Heart left ventricle (tissue), 16 donors: ENCODE data around the gene KCNJ1. TPM values are rescaled to one million over a fixed set of nuclear protein-coding genes. Genes with fewer than 3 reads are reported as not detected.

Source experiments
- ATAC-seq, 4 donors: fragments of 200-7000 bp; cut with Tn5 transposase; one replicate each; pipeline ENCODE4 v1.9.1; 2020 to 2022; ENCODE audit warnings: moderate library complexity in 4 of 4, mild to moderate bottlenecking in 3 of 4, moderate number of reproducible peaks in 1 of 4
- DNase-seq, 5 donors: peaks; one replicate each; pipeline ENCODE4 v3.0.0-alpha.2; 2020
- H3K27ac ChIP-seq, 12 donors: fragments of 200-600 bp; sonication (generic) in 4 of 12; one replicate each; pipeline versions ENCODE4 v1.5.0 to v1.8.0; 2016 to 2022; ENCODE audit warnings: mild to moderate bottlenecking in 2 of 12
- H3K27me3 ChIP-seq, 9 donors: fragments of 200-600 bp; sonication (generic) in 2 of 9; one replicate each; pipeline versions ENCODE4 v1.5.1 to v1.8.0; 2016 to 2022; ENCODE audit warnings: mild to moderate bottlenecking in 3 of 9
- H3K36me3 ChIP-seq, 9 donors: fragments of 200-600 bp; sonication (generic) in 2 of 9; one replicate each; pipeline versions ENCODE4 v1.5.0 to v1.8.0; 2018 to 2022; ENCODE audit warnings: mild to moderate bottlenecking in 2 of 9
- H3K4me1 ChIP-seq, 12 donors: fragments of 200-600 bp; sonication (generic) in 4 of 12; one replicate each; pipeline versions ENCODE4 v1.5.0 to v1.8.0; 2016 to 2022; ENCODE audit warnings: mild to moderate bottlenecking in 3 of 12
- H3K4me3 ChIP-seq, 12 donors: fragments of 200-600 bp; sonication (generic) in 4 of 12; one replicate each; pipeline versions ENCODE4 v1.5.0 to v1.8.0; 2017 to 2022; ENCODE audit warnings: mild to moderate bottlenecking in 9 of 12, moderate library complexity in 4 of 12
- H3K9me3 ChIP-seq, 12 donors: fragments of 200-600 bp; sonication (generic) in 4 of 12; one replicate each; pipeline versions ENCODE4 v1.5.0 to v1.8.0; 2016 to 2022; ENCODE audit warnings: mild to moderate bottlenecking in 1 of 12
- POLR2A ChIP-seq, 2 donors: fragments of 450-650 bp; IDR thresholded peaks; one replicate each; pipeline ENCODE4 v1.6.1; 2017; ENCODE audit warnings: antibody characterized with exemption in 2 of 2, mild to moderate bottlenecking in 2 of 2, moderate library complexity in 2 of 2
- WGBS, 4 donors: extraction: QIAGEN DNeasy Blood & Tissue Kit in 2 of 4; methylation state at CpG; one replicate each; pipeline versions ENCODE4 v1.1.5 to v1.1.7; 2013 to 2018; 5-methylcytosine and 5-hydroxymethylcytosine counted together
- intact Hi-C, 10 donors: fragments of 100-400 bp; cut with DNase I; formaldehyde crosslinking; loops; one replicate each; pipeline versions ENCODE4 v1.11.1 to v1.14.2; 2022
- polyA plus RNA-seq, 2 donors: library from polyadenylated mRNA; stranded (reverse); fragments of 200-250 nt; gene quantifications; one replicate each; pipeline ENCODE4 v1.2.3, GENCODE V29; 2013
- total RNA-seq, 9 donors: library from RNA; depleted of rRNA in 2 of 9; stranded (reverse); fragments of >200 nt in 2 of 9; fragmentation: NEBNext Ultra II Directional in 3 of 9; extraction: Animal tissue kit (Norgen Biotek cat#: 25700) in 3 of 9; gene quantifications; one replicate each; pipeline versions ENCODE4 v1.1.0 to v1.2.4, GENCODE V29; 2016 to 2023
- TF ChIP-seq, protein P1 (sequence below), 12 donors: fragments of 200-600 bp; sonication (generic) in 4 of 12; IDR thresholded peaks; one replicate each; pipeline versions ENCODE4 v1.5.0 to v1.8.0; 2018 to 2022; ENCODE audit warnings: antibody characterized with exemption in 12 of 12, mild to moderate bottlenecking in 5 of 12
- donor health status: ischemic (EF 13 %, LVEDD 7.1; RV severe dilation, severe dysfunction).
- donor health status: healthy with polysubstance abuse.
- donor health status: DM: no; HTN: yes; CAD: no.
- donor health status: DM: no; HTN: no; CAD: no.
- donor health status: ischemic (EF 25% LVEDD 6.9; RV normal size, moderate dysfunction).
- donor health status: ischemic (EF 25% LVEDD 5.7; RV mildly dilated, moderate dysfunction).
- donor health status: healthy.
- donor health status: DM: yes; HTN: yes; CAD: no.
- donor health status: ischemic (EF 35%, LVEDD 5.7; RV mildly dilated, moderate dysfunction).
- donor health status: nonischemic (EF 11% LVEDD 7.7; RV severe dilation, severe dysfunction).
- donor health status: DM: yes; HTN: yes; CAD: no.
- donor health status: PGD.
- donor health status: ischemic (EF 29% LVEDD 5.4; RV normal size, mild dysfunction).
- donor health status: nonischemic (EF 23%, LVEDD 6.1; RV moderate dilation, normal function).

KCNJ1 gene
- total and polyA plus RNA-seq, 11 donors, result 0.08 to 0.50 (median 0.23) TPM; not detected in 6

DNA sequence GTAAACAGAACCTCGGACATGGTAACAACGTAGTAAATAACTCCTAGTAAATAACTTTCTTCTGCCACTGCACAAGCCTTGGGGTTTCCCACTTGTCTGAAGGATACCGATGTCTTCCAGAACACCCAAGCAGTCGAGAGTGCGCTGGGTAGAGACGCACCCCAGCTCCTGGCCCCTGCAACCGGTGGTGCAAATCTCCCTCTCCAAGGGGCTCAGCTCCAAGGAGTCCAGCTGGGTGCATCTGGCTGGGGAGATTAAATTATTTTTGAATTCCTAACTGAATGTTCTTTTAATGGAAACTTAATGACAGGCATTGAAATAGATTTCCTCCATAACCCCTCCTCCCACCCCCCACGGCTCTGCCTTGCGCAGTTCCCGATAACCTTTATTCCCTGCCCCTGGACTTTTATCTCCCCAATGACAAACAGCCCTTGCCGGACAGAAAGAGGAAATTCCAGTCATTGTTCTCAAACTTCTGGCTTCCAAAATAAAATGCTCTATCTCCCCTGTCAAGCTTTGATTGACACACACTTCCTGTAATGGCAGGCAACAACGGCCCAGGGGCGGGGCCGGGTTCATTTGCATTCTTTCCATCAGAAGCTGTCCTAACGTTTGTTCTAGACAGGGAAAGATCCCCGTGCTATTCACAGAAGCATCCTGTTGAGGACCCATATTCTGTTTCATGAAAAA is 31.2 kb downstream of the KCNJ1 start:
- Histone ChIP-seq H3K27me3 (no peaks in the 10 kb centered on the region), H3K9me3 (no peaks in the 10 kb centered on the region), H3K4me3 (peak overlapping the region in 5 of 12 donors; percentile 1 to 37 (median 6)), H3K4me1 (peaks cover 0 to 34% (median 21%) of the 10 kb centered on the region in 12 donors), H3K36me3 (no peaks in the 10 kb centered on the region), H3K27ac (peak overlapping the region in 10 of 12 donors; percentile 18 to 65 (median 56))
- ATAC-seq (peak; percentile 44 to 83 (median 76)), DNase-seq (peak; percentile 58 to 77 (median 73))
- intact Hi-C loops, result loop anchor here in 4 of 10 donors (5.0 to 10.0 kb wide), 5 partner anchors 281 to 551 kb away; no protein-coding TSS in a partner anchor
- WGBS, 4 donors, result 13 to 23% (median 17%) methylated on average over 16 of the region's 16 CpGs
- TF ChIP-seq POLR2A (IDR thresholded peaks at IDR 0.05), result no peak
- TF ChIP-seq, protein P1, sequence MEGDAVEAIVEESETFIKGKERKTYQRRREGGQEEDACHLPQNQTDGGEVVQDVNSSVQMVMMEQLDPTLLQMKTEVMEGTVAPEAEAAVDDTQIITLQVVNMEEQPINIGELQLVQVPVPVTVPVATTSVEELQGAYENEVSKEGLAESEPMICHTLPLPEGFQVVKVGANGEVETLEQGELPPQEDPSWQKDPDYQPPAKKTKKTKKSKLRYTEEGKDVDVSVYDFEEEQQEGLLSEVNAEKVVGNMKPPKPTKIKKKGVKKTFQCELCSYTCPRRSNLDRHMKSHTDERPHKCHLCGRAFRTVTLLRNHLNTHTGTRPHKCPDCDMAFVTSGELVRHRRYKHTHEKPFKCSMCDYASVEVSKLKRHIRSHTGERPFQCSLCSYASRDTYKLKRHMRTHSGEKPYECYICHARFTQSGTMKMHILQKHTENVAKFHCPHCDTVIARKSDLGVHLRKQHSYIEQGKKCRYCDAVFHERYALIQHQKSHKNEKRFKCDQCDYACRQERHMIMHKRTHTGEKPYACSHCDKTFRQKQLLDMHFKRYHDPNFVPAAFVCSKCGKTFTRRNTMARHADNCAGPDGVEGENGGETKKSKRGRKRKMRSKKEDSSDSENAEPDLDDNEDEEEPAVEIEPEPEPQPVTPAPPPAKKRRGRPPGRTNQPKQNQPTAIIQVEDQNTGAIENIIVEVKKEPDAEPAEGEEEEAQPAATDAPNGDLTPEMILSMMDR (IDR thresholded peaks at IDR 0.05), result no peak

DNA sequence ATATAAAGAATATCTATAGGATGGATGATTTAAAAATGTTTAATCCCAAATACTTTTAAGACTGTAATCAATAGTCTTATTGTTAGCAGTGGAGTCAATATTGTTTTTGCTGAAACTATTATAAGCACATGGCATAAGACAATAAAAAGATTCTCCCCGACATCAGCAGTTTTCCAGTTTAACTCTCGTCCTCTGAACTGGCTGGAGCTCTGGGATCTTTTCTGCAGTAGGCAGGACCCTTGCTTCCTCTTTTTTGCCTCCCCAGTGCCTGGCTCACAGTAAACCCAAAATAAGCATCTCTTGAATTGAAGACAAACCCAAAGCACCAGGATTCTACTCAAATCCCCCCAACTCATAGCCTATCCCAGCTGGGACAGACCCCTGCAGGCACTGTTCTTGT is 32.9 kb downstream of the KCNJ1 start:
- no peaks in the 10 kb centered on the region for H3K36me3 ChIP-seq
- H3K4me1 ChIP-seq, result peaks cover 0 to 46% (median 25%) of the 10 kb centered on the region in 12 donors
- 81 to 91% (median 84%) methylated on average over 2 of the region's 2 CpGs for WGBS, 4 donors
- DNase-seq (no peak), ATAC-seq (no peak)
- H3K27ac ChIP-seq, result no peak overlapping the region
- no peaks in the 10 kb centered on the region for H3K27me3 ChIP-seq
- H3K4me3 ChIP-seq, result no peak overlapping the region
- TF ChIP-seq, protein P1 (IDR thresholded peaks at IDR 0.05), result no peak
- no peak for TF ChIP-seq POLR2A (IDR thresholded peaks at IDR 0.05)
- intact Hi-C loops, result loop anchor here (5.0 to 10.0 kb wide), 13 partner anchors 57 to 677 kb away; partner anchors contain the start of gene FLI1 (in 1 of the 10)
- no peaks in the 10 kb centered on the region for H3K9me3 ChIP-seq

DNA sequence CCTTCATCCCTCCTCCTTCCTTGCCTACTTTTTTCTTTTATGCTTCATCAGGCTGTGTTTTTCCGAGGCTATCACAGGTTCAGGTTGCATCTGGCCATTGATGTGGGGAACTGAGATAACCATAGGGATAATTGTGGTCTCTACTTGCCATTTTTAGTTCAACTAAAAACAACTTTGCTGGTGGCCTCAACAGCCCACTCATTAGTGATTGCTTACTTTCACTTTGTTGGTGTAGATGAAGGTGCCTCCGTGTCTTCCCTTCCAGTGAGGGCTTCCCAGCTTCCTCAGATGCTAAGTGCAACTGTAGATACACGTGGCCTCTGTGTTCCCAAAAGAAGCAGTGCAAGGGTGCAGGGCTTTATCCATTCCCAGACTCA is 35.0 kb downstream of the KCNJ1 start:
- Histone ChIP-seq H3K27me3 (no peaks in the 10 kb centered on the region), H3K9me3 (no peaks in the 10 kb centered on the region), H3K4me1 (peaks cover 0 to 43% (median 23%) of the 10 kb centered on the region in 12 donors), H3K4me3 (no peak overlapping the region), H3K36me3 (no peaks in the 10 kb centered on the region), H3K27ac (no peak overlapping the region)
- no peak for ATAC-seq
- intact Hi-C loops, result loop anchor here (2.0 to 10.0 kb wide), 15 partner anchors 55 to 675 kb away; partner anchors contain the start of gene FLI1 (in 1 of the 10)
- TF ChIP-seq, protein P1 (IDR thresholded peaks at IDR 0.05), result no peak
- no peak for TF ChIP-seq POLR2A (IDR thresholded peaks at IDR 0.05)
- no peak for DNase-seq
- 56 to 74% (median 71%) methylated on average over 3 of the region's 3 CpGs for WGBS, 4 donors
